ENCODE results near the gene PPP6R2.

Gene PPP6R2

GRCh38 chr22:50297510-50298265 is 45.4 kb upstream of the PPP6R2 start:
- Histone ChIP-seq H3K27me3 (ENCODE audit: insufficient read depth, low read depth) (no peaks in the 10 kb centered on the region), H3K27ac (no peak overlapping the region), H2AFZ (ENCODE audit: low read depth) (no peak overlapping the region), H3K4me1 (ENCODE audit: low read depth, poor library complexity, severe bottlenecking) (no peaks in the 10 kb centered on the region), H3K4me2 (no peak overlapping the region), H3K36me3 (ENCODE audit: insufficient read depth) (no peaks in the 10 kb centered on the region), H3K9ac (no peak overlapping the region), H4K20me1 (ENCODE audit: insufficient read depth) (no peaks in the 10 kb centered on the region), H3K79me2 (ENCODE audit: insufficient read depth, low read depth) (no peaks in the 10 kb centered on the region), H3K4me3 (IDR thresholded peaks at IDR 0.05; ENCODE audit: insufficient read depth, low read depth, low read length) (no peak overlapping the region)
- TF ChIP-seq, protein P1, sequence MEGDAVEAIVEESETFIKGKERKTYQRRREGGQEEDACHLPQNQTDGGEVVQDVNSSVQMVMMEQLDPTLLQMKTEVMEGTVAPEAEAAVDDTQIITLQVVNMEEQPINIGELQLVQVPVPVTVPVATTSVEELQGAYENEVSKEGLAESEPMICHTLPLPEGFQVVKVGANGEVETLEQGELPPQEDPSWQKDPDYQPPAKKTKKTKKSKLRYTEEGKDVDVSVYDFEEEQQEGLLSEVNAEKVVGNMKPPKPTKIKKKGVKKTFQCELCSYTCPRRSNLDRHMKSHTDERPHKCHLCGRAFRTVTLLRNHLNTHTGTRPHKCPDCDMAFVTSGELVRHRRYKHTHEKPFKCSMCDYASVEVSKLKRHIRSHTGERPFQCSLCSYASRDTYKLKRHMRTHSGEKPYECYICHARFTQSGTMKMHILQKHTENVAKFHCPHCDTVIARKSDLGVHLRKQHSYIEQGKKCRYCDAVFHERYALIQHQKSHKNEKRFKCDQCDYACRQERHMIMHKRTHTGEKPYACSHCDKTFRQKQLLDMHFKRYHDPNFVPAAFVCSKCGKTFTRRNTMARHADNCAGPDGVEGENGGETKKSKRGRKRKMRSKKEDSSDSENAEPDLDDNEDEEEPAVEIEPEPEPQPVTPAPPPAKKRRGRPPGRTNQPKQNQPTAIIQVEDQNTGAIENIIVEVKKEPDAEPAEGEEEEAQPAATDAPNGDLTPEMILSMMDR (conservative IDR thresholded peaks at IDR 0.05; ENCODE audit: low read depth, low read length), result no peak

DNA sequence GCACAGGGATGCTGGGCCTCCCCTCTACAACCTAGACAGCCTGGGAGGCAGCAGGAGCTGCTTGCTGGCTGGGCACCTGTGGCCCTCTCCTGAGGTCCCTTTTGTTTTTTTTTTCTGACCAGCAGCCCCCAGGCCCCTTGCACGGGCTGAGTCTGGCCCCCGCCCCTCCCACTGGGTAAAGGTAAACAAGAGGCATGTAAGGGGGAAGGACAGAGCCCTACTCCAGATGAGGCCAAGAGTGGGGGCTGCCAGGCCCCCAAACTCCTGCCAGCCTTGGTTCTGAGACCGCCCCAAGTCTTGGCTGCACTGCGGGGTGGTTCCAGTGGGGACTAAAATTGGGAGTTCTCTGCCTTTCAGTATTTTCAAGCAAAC is 44.9 kb upstream of the PPP6R2 start:
- no peak overlapping the region for H3K4me3 ChIP-seq (IDR thresholded peaks at IDR 0.05; ENCODE audit: insufficient read depth, low read depth, low read length)
- no peak overlapping the region for H3K4me2 ChIP-seq
- no peaks in the 10 kb centered on the region for H3K27me3 ChIP-seq (ENCODE audit: insufficient read depth, low read depth)
- no peak overlapping the region for H3K27ac ChIP-seq
- H4K20me1 ChIP-seq (ENCODE audit: insufficient read depth), result no peaks in the 10 kb centered on the region
- no peaks in the 10 kb centered on the region for H3K4me1 ChIP-seq (ENCODE audit: low read depth, poor library complexity, severe bottlenecking)
- H3K79me2 ChIP-seq (ENCODE audit: insufficient read depth, low read depth), result no peaks in the 10 kb centered on the region
- TF ChIP-seq, protein P1 (conservative IDR thresholded peaks at IDR 0.05; ENCODE audit: low read depth, low read length), result no peak
- no peak overlapping the region for H3K9ac ChIP-seq
- no peaks in the 10 kb centered on the region for H3K36me3 ChIP-seq (ENCODE audit: insufficient read depth)
- no peak overlapping the region for H2AFZ ChIP-seq (ENCODE audit: low read depth)

DNA sequence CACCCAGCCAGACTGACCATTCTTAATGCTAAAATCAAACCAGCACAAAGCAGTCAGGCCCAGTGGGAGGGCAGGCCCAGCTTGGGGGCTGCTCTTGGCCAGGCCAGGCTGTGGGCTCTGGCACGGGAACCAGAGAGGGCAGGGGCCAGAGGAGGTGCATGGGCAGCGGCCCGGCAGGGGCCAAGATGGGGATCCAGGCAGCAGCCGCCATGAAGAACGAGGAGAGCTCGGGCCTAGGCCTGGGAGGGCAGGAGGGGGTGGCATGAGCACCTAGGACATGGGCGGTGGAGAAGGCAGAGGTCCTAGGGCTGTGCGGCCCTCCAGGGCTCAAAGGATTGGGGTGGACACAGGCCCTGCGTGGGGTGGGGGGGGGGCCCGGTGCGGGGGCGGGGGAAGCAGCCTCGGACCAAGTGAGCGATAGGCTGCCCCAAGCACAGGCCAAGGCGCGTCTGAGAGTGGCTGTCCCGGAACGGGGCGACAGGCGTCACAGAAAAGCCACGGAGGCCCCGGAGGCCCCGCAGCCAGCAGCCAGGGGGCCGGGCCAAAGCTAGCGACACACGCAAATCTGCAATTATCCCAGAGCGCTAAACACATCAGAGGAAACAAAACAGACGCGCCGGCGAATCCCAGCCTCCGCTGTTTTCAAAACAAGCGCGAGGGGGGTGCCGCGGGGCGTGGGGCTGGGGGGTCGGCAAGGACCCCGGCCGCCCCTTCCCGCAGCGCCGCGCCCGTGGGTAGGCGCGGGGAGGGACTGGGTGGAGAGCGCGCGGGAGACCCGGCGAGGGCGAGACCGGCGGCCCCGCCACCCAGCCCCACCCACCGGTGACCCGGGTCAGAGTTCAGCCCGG is 44.0 kb upstream of the PPP6R2 start:
- Histone ChIP-seq H3K9ac (no peak overlapping the region), H3K4me1 (ENCODE audit: low read depth, poor library complexity, severe bottlenecking) (no peaks in the 10 kb centered on the region), H3K36me3 (ENCODE audit: insufficient read depth) (no peaks in the 10 kb centered on the region), H3K79me2 (ENCODE audit: insufficient read depth, low read depth) (no peaks in the 10 kb centered on the region), H3K4me2 (no peak overlapping the region), H2AFZ (ENCODE audit: low read depth) (no peak overlapping the region), H3K4me3 (IDR thresholded peaks at IDR 0.05; ENCODE audit: insufficient read depth, low read depth, low read length) (no peak overlapping the region), H4K20me1 (ENCODE audit: insufficient read depth) (no peaks in the 10 kb centered on the region), H3K27ac (no peak overlapping the region), H3K27me3 (ENCODE audit: insufficient read depth, low read depth) (no peaks in the 10 kb centered on the region)
- TF ChIP-seq, protein P1 (conservative IDR thresholded peaks at IDR 0.05; ENCODE audit: low read depth, low read length), result no peak

GRCh38 chr22:50299785-50300619 is 43.1 kb upstream of the PPP6R2 start:
- Histone ChIP-seq H3K27ac (no peak overlapping the region), H3K36me3 (ENCODE audit: insufficient read depth) (no peaks in the 10 kb centered on the region), H3K4me2 (no peak overlapping the region), H3K27me3 (ENCODE audit: insufficient read depth, low read depth) (no peaks in the 10 kb centered on the region), H3K79me2 (ENCODE audit: insufficient read depth, low read depth) (no peaks in the 10 kb centered on the region), H4K20me1 (ENCODE audit: insufficient read depth) (no peaks in the 10 kb centered on the region), H3K4me1 (ENCODE audit: low read depth, poor library complexity, severe bottlenecking) (no peaks in the 10 kb centered on the region), H3K9ac (no peak overlapping the region), H3K4me3 (IDR thresholded peaks at IDR 0.05; ENCODE audit: insufficient read depth, low read depth, low read length) (no peak overlapping the region), H2AFZ (ENCODE audit: low read depth) (no peak overlapping the region)
- TF ChIP-seq, protein P1 (conservative IDR thresholded peaks at IDR 0.05; ENCODE audit: low read depth, low read length), result no peak
